OCI-LY3 (cell line): ENCODE data around the gene SAPCD2.
A peak's percentile ranks its signal among the peaks of the same experiment; 100 is the strongest.

Source experiments
- H2AFZ ChIP-seq: fragments of 200-600, 300-600 bp; shearing (Covaris generic); 2 replicates; pipeline ENCODE4 v1.6.0; 2014; ENCODE audit warnings: antibody characterized with exemption, low read depth, low read length
- H3K27ac ChIP-seq: fragments of 200-600, 300-600 bp; sonication (generic); 2 replicates; pipeline ENCODE4 v1.5.1; 2014; ENCODE audit warnings: mild to moderate bottlenecking, low read length, moderate library complexity, mixed read lengths
- H3K27me3 ChIP-seq: fragments of 200-600, 300-600 bp; sonication (generic); 2 replicates; pipeline ENCODE4 v1.6.1; 2014; ENCODE audit warnings: low read depth, low read length, mixed read lengths
- H3K36me3 ChIP-seq: fragments of 200-600, 300-600 bp; sonication (generic); replicated peaks from 2 replicates; pipeline ENCODE3; 2014; ENCODE audit warnings: low read depth, low read length, mixed read lengths
- H3K4me1 ChIP-seq: fragments of 300-600, 200-600 bp; sonication (generic); 2 replicates; pipeline ENCODE4 v1.6.1; 2014; ENCODE audit warnings: low read length, mixed read lengths
- H3K4me2 ChIP-seq: fragments of 200-600, 300-600 bp; sonication (generic); 2 replicates; pipeline ENCODE4 v1.6.1; 2014; ENCODE audit warnings: low read length, mixed read lengths
- H3K4me3 ChIP-seq: fragments of 300-600, 200-600 bp; sonication (generic); 2 replicates; pipeline ENCODE4 v1.5.1; 2014; ENCODE audit warnings: antibody characterized with exemption, mild to moderate bottlenecking, low read length, moderate library complexity
- H3K79me2 ChIP-seq: fragments of 300-600, 200-600 bp; shearing (Covaris generic); 2 replicates; pipeline ENCODE4 v1.6.1; 2014; ENCODE audit warnings: mild to moderate bottlenecking, low read length, mixed read lengths
- H3K9ac ChIP-seq: fragments of 300-600, 200-600 bp; shearing (Covaris generic); 2 replicates; pipeline ENCODE4 v1.6.0; 2014; ENCODE audit warnings: mild to moderate bottlenecking, low read length, moderate library complexity
- H3K9me3 ChIP-seq: fragments of 200-600, 300-600 bp; shearing (Covaris generic); 2 replicates; pipeline ENCODE4 v1.6.1; 2014; ENCODE audit warnings: low read length, mixed read lengths; ENCODE audit not compliant: insufficient read depth
- H4K20me1 ChIP-seq: fragments of 200-600, 300-600 bp; sonication (generic); 2 replicates; pipeline ENCODE4 v1.6.1; 2016; ENCODE audit warnings: low read length, mixed read lengths; ENCODE audit not compliant: insufficient read depth
- EZH2phosphoT487 ChIP-seq: fragments of 200-600 bp; shearing (Covaris generic); IDR thresholded peaks from 2 replicates; pipeline ENCODE4 v1.6.1; 2018; ENCODE audit warnings: antibody characterized with exemption, mixed run types, low read depth
- TF ChIP-seq, protein P1 (sequence below): fragments of 200-600, 300-600 bp; sonication (generic); IDR thresholded peaks from 2 replicates; pipeline ENCODE4 v1.5.1; 2014; ENCODE audit warnings: antibody characterized with exemption, low read length, low read depth

SAPCD2 gene

DNA sequence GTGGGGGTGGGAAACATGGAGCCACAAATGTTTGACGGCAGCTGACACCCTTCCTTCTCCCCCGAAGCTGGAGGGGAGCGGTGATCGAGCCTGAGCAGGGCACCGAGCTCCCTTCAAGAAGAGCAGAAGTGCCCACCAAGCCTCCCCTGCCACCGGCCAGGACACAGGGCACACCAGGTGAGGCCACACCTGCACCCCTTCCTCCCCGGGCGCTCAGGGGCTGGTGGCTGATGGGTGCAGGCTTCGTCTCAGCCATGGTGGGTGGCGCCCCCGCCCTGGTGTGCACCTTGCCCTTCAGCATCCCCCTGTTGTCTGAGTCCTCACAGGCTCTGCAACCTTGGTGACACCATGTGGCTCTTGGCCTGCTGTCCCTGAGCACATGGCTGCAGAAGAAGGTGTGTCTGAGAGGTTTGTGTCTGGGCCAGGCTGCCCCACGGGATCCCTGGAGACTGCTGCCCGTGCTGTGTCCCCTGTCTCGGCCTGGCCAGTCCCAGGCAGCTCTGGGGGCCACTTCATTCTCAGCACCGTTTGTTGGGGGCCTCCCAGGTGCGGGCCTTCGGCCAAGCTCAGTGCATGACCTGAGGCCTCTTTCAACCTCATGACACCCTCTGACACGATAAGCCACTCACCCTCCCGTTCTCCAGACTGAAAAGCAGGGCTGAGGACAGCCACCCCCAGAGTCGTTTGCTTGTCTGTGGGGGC, 27.6 kb upstream of the SAPCD2 start:
- H3K27ac ChIP-seq, result no peak overlapping the region
- no peak for TF ChIP-seq EZH2phosphoT487
- TF ChIP-seq, protein P1, sequence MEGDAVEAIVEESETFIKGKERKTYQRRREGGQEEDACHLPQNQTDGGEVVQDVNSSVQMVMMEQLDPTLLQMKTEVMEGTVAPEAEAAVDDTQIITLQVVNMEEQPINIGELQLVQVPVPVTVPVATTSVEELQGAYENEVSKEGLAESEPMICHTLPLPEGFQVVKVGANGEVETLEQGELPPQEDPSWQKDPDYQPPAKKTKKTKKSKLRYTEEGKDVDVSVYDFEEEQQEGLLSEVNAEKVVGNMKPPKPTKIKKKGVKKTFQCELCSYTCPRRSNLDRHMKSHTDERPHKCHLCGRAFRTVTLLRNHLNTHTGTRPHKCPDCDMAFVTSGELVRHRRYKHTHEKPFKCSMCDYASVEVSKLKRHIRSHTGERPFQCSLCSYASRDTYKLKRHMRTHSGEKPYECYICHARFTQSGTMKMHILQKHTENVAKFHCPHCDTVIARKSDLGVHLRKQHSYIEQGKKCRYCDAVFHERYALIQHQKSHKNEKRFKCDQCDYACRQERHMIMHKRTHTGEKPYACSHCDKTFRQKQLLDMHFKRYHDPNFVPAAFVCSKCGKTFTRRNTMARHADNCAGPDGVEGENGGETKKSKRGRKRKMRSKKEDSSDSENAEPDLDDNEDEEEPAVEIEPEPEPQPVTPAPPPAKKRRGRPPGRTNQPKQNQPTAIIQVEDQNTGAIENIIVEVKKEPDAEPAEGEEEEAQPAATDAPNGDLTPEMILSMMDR, result no peak
- H3K4me3 ChIP-seq, result no peak overlapping the region
- peaks cover 14% of the 10 kb centered on the region for H3K4me1 ChIP-seq
- H3K27me3 ChIP-seq, result no peaks in the 10 kb centered on the region
- H3K9me3 ChIP-seq, result peaks cover 15% of the 10 kb centered on the region
- no peak overlapping the region for H3K9ac ChIP-seq
- H3K36me3 ChIP-seq, result peaks cover 43% of the 10 kb centered on the region
- H3K4me2 ChIP-seq, result no peak overlapping the region
- H3K79me2 ChIP-seq, result no peaks in the 10 kb centered on the region
- H4K20me1 ChIP-seq, result no peaks in the 10 kb centered on the region
- H2AFZ ChIP-seq, result no peak overlapping the region

DNA sequence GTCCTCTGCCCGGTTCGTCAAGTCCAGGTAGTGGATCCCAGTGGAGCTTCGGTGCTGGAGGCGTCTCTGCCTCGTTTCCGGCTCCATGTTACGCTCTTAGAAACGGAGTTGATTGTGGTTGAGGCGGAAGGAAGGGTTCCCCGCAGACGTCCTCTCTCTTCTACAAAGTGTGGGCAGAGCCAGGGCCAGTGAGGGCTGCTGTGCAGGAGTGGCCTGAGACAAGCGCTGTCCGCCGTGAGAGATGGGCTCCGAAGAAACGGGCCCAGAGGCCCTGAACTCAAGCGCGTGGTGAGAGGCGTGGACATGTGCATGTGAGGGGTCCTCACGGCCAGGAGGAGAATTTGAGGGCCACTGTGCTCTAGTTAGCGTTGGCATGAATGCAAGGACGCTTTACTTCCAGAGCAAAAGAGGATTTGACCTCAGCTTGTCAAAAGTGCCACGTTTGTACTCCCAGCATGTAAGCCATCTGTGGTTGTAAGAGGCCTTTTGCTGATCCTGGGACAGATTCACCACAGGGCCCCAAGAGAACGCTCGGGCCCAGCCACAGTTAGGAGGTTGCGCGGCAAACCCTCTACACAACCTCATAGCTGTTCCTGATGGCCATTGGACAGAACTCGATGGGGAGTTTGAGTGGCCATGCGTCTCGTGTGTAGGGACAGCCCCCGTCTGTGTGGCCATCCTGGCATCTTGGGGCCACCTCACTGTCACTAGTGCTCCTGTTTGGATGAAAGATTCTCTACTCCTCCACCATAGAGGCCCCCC, 26.6 kb upstream of the SAPCD2 start:
- Histone ChIP-seq H3K27me3 (no peaks in the 10 kb centered on the region), H3K36me3 (peaks cover 38% of the 10 kb centered on the region), H3K4me2 (no peak overlapping the region), H4K20me1 (no peaks in the 10 kb centered on the region), H2AFZ (no peak overlapping the region), H3K27ac (no peak overlapping the region), H3K4me1 (peaks cover 14% of the 10 kb centered on the region), H3K9me3 (peaks cover 7% of the 10 kb centered on the region), H3K4me3 (no peak overlapping the region), H3K9ac (no peak overlapping the region), H3K79me2 (no peaks in the 10 kb centered on the region)
- TF ChIP-seq EZH2phosphoT487, result no peak
- TF ChIP-seq, protein P1, result no peak

DNA sequence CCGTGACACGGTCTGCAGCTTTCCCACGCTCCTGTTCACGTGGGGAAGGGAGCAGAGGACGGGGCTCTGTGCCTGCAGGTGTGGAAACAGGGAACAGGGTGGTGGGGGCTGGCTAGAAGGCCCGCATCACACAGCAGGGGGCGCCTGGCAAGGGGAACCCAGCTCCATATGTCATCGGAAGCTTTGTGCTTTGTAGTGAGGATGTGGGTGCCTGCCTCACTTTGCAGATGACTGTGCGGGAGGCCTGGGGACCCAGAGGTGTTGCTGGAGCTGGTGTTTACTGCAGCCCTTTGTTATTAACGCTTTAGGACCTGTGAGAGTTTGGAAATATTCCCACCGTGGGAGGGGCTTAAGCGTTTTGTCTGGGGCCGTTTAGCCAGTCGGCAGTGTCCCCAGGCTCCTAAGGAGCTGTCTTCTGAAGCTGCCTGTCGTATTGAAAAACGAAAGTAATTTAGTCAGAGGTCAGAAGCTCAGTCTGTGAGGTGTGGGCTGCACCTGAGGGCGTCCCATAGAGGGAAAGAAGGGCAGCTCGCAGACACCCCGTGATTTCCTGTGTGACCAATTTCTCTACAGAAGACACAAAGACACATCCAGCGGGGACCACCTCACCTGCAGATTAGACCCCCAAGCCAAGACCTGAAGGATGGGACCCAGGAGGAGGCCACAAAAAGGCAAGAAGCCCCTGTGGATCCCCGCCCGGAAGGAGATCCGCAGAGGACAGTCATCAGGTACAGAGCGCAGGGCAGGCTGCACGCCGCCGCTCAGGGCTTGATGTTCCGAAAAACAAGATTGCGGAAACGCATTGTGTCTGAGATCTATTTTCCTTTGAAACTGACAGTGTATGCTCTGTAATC, 25.5 kb upstream of the SAPCD2 start:
- no peak for TF ChIP-seq EZH2phosphoT487
- TF ChIP-seq, protein P1, result peak; percentile 66
- H4K20me1 ChIP-seq, result no peaks in the 10 kb centered on the region
- peak overlapping the region; percentile 60 for H3K27ac ChIP-seq
- no peaks in the 10 kb centered on the region for H3K27me3 ChIP-seq
- peak overlapping the region; percentile 31; the same call in 1 of the 2 replicates for H3K9ac ChIP-seq
- H3K4me1 ChIP-seq, result peaks cover 14% of the 10 kb centered on the region
- no peak overlapping the region for H2AFZ ChIP-seq
- peak overlapping the region; percentile 92 for H3K4me2 ChIP-seq
- H3K79me2 ChIP-seq, result no peaks in the 10 kb centered on the region
- peak overlapping the region; percentile 72 for H3K4me3 ChIP-seq
- H3K9me3 ChIP-seq, result no peaks in the 10 kb centered on the region
- peaks cover 30% of the 10 kb centered on the region for H3K36me3 ChIP-seq
